Activated CD8-positive, alpha-beta memory T cell treated with anti-CD3 and anti-CD28 coated beads, Interleukin-2, amount 10 ng/mL, durations not matched to agents 7 days and 5 days (primary cell): ENCODE data around the gene CWF19L2. TPM values are rescaled to one million over a fixed set of nuclear protein-coding genes. Genes with fewer than 3 reads are reported as not detected.
A peak's percentile ranks its signal among the peaks of the same experiment; 100 is the strongest.
"Not testable (repeated sequence)": the region's sequence is repeated elsewhere in the genome, so short reads cannot be mapped to it uniquely, and the experiment has no call there.

Experiments used
- ATAC-seq: fragments of 150-1000 bp; cut with Tn5 transposase; one replicate; pipeline ENCODE4 v1.10.0; 2021; ENCODE audit warnings: moderate library complexity
- CTCF ChIA-PET: fragments of 350-600 bp; sonication (Branson Sonifier 250); formaldehyde crosslinking; loops from one replicate; lab custom pipeline; 2021; ENCODE audit warnings: antibody characterized with exemption; lab: Charles Lee
- DNase-seq: peaks from one replicate; pipeline ENCODE4 v3.0.0-alpha.2; 2020
- H3K27ac Mint-ChIP-seq: one replicate; pipeline ENCODE4 v1.8.0; 2021; ENCODE audit warnings: mild to moderate bottlenecking, mixed read lengths
- H3K27me3 Mint-ChIP-seq: one replicate; pipeline ENCODE4 v1.8.0; 2021; ENCODE audit warnings: mixed read lengths
- H3K36me3 Mint-ChIP-seq: one replicate; pipeline ENCODE4 v1.8.0; 2021; ENCODE audit warnings: mild to moderate bottlenecking, mixed read lengths
- H3K4me1 Mint-ChIP-seq: one replicate; pipeline ENCODE4 v1.8.0; 2021; ENCODE audit warnings: mixed read lengths
- H3K4me3 Mint-ChIP-seq: one replicate; pipeline ENCODE4 v1.8.0; 2021; ENCODE audit warnings: mild to moderate bottlenecking, moderate library complexity, mixed read lengths
- H3K9me3 Mint-ChIP-seq: one replicate; pipeline ENCODE4 v1.8.0; 2022; ENCODE audit warnings: low read depth, mixed read lengths
- total RNA-seq, 2 experiments: library from RNA; stranded (reverse); gene quantifications; one replicate each; pipeline ENCODE4 v1.2.3, GENCODE V29; 2021

Gene CWF19L2
- total RNA-seq, 2 experiments from 2014 or later, result 14.1 to 17.3 TPM

DNA sequence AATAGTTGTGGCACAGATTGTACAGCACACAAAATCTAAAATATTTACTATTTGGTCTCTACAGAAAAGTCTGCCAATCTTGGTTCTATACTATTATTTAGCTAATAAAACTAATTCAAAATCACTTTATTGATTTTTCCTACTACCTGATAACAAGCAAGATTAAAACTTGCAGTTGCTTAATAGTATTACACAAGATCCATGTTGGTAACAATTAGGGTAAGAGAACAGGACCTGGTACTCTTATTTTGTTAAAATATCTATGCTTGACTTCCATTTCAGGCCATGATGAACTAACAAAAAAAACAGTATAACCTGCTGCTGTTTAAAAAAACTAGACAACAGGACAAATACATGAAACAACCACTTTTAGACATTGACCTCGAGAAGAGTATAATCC is 52.4 kb downstream of the CWF19L2 start:
- Mint-ChIP-seq H3K27ac (no peak overlapping the region), H3K9me3 (no peaks in the 10 kb centered on the region), H3K4me3 (no peak overlapping the region), H3K27me3 (no peaks in the 10 kb centered on the region), H3K36me3 (peaks cover 46% of the 10 kb centered on the region), H3K4me1 (no peaks in the 10 kb centered on the region)
- CTCF ChIA-PET, result no interaction called here
- DNase-seq, result no peak
- no peak for ATAC-seq

DNA sequence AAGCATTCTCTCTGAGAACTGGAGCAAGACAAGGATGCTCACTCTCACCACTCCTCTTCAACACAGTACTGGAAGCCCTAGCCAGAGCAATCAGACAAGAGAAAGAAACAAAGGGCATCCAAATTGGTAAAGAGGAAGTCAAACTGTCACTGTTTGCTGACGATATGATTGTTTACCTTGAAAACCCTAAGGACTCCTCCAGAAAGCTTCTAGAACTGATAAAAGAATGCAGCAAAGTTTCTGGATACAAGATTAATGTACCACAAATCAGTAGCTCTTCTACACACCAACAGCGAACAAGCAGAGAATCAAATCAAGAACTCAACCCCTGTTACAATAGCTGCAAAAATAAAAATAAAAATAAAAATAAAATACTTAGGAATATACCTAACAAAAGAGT is 56.5 kb downstream of the CWF19L2 start:
- H3K4me1 Mint-ChIP-seq, ATAC-seq, DNase-seq, H3K9me3 Mint-ChIP-seq, H3K27me3 Mint-ChIP-seq, H3K4me3 Mint-ChIP-seq, CTCF ChIA-PET, H3K27ac Mint-ChIP-seq: not testable (repeated sequence)
- peaks cover 66% of the 10 kb centered on the region for H3K36me3 Mint-ChIP-seq

DNA sequence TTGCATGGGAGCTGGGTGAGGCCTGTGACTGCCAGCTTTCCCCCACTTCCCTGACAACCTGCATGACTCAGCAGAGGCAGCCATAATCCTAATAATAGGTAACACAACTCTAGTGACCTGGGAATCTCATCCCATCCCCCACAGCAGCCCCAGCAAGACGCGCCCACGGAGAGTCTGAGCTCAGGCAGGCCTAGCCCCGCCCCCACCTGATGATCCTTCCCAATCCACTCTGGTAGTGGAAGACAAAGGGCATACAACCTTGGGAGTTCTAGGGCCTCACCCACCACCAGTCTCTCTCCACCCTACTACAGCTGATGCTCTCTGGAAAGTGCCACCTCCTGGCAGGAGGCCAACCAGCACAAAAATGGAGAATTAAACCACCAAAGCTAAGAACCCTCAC is 60.3 kb downstream of the CWF19L2 start:
- H3K9me3 Mint-ChIP-seq, result peaks cover 3% of the 10 kb centered on the region
- CTCF ChIA-PET, result no interaction called here
- peaks cover 51% of the 10 kb centered on the region for H3K36me3 Mint-ChIP-seq

DNA sequence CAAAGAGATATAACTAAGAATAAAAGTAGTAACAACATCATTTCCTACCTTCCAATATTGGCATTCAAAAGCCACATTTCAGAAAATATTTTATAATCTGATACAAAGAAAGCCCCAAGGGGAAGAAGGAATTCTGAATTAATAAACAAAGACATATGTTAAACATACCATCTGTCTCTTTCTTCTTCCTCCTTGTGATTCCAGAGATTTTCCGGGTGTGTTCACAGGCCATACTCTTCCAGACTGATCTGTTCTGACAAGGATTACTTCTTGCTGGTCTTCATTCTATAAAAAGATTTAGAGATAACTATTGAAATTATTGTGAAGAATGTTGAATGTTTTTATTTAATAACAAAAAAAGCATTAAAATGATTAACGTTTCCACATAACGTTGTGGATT is 65.0 kb downstream of the CWF19L2 start:
- Mint-ChIP-seq H3K4me3 (no peak overlapping the region), H3K9me3 (no peaks in the 10 kb centered on the region), H3K27me3 (no peaks in the 10 kb centered on the region), H3K27ac (no peak overlapping the region), H3K4me1 (no peaks in the 10 kb centered on the region), H3K36me3 (peaks cover 37% of the 10 kb centered on the region)
- ATAC-seq, result no peak
- CTCF ChIA-PET, result no interaction called here
- DNase-seq, result no peak

More for the DNA sequence above, 60.3 kb downstream of the CWF19L2 start:
- ATAC-seq (no peak), DNase-seq (no peak)
- Mint-ChIP-seq H3K4me1 (no peaks in the 10 kb centered on the region), H3K4me3 (no peak overlapping the region), H3K27me3 (no peaks in the 10 kb centered on the region), H3K27ac (no peak overlapping the region)

DNA sequence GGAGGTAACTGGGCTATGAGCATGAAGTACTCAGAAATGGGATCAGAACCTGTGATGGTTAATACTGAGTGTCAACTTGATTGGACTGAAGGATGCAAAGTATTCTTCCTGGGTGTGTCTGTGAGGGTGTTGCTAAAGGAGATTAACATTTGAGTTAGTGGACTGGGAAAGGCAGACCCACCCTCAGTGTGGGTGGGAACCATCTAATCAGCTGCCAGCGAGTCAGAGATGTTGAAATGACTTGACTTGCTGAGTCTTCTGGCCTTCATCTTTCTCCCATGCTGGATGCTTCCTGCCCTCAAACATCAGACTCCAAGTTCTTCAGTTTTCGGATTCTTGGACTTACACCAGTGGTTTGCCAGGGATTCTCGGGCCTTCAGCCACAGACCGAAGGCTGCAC is 66.9 kb downstream of the CWF19L2 start:
- H3K36me3 Mint-ChIP-seq, result peaks cover 32% of the 10 kb centered on the region
- H3K27me3 Mint-ChIP-seq, H3K4me1 Mint-ChIP-seq, H3K27ac Mint-ChIP-seq, ATAC-seq, CTCF ChIA-PET, H3K4me3 Mint-ChIP-seq, DNase-seq, H3K9me3 Mint-ChIP-seq: not testable (repeated sequence)

DNA sequence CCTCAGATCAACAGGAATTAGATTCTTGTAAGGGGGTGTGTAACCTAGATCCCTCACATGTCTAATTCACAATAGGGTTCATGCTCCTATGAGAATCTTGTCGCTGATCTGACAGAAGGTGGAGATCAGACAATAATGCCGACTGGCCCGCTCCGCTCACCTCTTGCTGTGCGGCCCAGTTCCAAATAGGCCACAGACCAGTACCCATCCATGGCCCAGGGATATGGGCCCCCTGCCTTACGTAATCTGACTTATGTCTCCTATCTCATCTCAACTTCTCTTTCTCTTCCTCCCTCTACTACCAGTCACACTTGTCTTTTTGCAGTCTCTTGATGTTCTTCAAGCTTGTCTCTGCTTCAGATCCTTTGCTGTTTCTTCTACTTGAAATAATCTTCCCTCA is 70.0 kb downstream of the CWF19L2 start:
- Mint-ChIP-seq H3K9me3 (no peaks in the 10 kb centered on the region), H3K27ac (no peak overlapping the region), H3K27me3 (no peaks in the 10 kb centered on the region), H3K36me3 (peaks cover 33% of the 10 kb centered on the region), H3K4me3 (no peak overlapping the region), H3K4me1 (peaks cover 6% of the 10 kb centered on the region)
- no peak for DNase-seq
- CTCF ChIA-PET, result no interaction called here
- no peak for ATAC-seq

DNA sequence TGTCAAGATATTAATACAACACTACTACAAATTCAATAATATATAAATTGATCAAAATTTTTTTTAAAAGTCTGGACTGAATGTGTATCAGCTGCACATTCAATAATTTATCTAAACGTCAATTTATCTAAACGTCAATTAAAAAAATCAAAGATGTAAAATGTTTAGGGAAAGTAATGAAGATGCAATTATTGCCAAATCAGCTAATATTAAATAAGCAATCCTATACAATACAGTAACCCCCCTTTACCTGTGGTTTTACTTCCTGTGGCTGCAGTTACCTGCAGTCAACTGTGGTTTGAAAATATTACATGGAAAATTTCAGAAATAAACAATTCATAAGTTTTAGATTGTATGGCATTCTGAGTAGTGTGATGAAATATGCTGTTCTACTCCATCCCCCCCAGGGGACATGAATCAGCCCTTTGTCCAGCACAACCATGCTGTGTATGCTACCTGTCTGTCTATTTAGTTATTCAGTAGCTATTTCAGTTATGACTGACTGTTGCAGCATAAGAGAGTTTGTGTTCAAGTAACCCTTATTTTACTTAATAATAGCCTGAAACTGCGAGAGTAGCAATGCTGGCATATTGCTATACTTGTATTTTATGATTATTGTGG is 72.2 kb downstream of the CWF19L2 start:
- no peaks in the 10 kb centered on the region for H3K27me3 Mint-ChIP-seq
- ATAC-seq (no peak), DNase-seq (no peak)
- no peak overlapping the region for H3K4me3 Mint-ChIP-seq
- peaks cover 21% of the 10 kb centered on the region for H3K36me3 Mint-ChIP-seq
- no peak overlapping the region for H3K27ac Mint-ChIP-seq
- H3K9me3 Mint-ChIP-seq, result no peaks in the 10 kb centered on the region
- CTCF ChIA-PET, result interaction anchor here (0.6 kb wide), 1 partner anchor 464 kb away, joined by 3 read pairs; no protein-coding TSS in a partner anchor
- peaks cover 6% of the 10 kb centered on the region for H3K4me1 Mint-ChIP-seq

DNA sequence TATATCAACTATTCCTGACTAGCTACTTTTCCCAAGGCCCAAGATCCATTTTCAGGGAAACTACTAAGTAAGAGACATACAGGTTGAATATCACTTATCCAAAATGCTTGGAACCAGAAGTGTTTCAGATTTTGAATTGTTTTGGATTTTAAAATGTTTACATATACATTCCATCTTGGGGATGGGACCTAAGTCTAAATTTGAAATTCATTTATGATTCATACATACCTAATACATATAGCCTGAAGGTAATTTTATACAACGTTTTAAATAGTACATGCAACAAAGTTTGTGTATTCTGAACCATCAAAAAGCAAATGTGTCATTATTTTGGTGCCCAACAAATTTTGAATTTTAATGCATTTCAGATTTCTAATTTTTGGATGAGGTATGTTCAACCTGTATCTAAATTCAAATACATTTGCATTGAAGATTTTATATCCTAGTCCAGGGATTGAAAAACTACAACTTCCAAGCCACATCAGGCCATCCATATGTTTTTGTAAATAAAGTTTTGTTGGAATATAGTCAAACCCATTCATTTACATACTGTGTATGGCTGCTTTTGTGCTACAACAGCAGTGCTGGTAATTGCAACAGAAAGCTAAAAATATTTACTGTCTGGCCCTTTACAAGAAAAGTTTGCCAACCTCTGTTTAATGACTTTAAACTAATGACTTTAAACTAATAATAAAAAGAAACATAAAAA is 73.3 kb downstream of the CWF19L2 start:
- no peaks in the 10 kb centered on the region for H3K27me3 Mint-ChIP-seq
- H3K9me3 Mint-ChIP-seq, result no peaks in the 10 kb centered on the region
- no peak overlapping the region for H3K27ac Mint-ChIP-seq
- ATAC-seq (no peak), DNase-seq (no peak)
- CTCF ChIA-PET, result interaction anchor here (0.5 kb wide), 1 partner anchor 57 kb away, joined by 4 read pairs; no protein-coding TSS in a partner anchor
- H3K4me3 Mint-ChIP-seq, result no peak overlapping the region
- peaks cover 15% of the 10 kb centered on the region for H3K36me3 Mint-ChIP-seq
- peaks cover 6% of the 10 kb centered on the region for H3K4me1 Mint-ChIP-seq

DNA sequence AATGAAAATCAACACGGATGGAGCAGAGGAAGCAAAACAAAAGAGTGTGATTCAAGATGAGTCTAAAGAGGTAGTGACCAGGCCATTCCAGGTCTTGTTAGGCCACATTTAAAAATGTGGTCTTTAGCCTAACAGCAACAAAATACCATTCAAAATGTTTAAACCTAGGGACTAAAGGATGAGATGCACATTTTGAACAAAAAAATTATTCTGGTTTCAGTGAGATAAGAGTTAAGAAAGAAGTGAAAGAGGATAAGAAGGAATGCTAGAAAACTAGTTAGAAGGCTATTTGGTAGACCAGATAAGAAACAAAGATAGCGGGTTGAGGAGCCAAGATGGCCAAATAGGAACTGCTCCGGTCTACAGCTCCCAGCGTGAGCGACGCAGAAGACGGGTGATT is 85.2 kb downstream of the CWF19L2 start:
- Mint-ChIP-seq H3K27ac (no peak overlapping the region), H3K36me3 (peaks cover 12% of the 10 kb centered on the region), H3K9me3 (peaks cover 4% of the 10 kb centered on the region), H3K4me3 (no peak overlapping the region), H3K4me1 (no peaks in the 10 kb centered on the region), H3K27me3 (no peaks in the 10 kb centered on the region)
- no peak for ATAC-seq
- CTCF ChIA-PET, result no interaction called here
- no peak for DNase-seq

DNA sequence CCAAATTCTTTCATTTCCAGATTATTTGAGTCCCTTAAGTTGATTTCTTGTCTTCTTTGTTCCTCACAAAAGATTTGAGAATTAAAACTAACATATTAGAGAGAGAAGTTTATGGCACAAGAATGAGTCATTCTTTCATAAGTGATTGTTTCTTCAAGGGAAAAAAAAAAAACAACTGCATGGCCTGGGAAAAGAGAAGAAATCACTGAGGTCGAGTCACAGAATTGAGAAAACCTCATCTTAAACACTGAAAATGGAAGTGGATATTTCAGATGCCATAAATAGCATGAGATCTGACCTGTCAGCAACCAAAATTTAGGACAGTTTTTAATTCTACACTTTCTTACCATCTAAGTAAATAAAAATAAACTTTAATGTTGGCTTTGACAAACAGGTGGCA is 87.2 kb downstream of the CWF19L2 start:
- no peak overlapping the region for H3K27ac Mint-ChIP-seq
- H3K36me3 Mint-ChIP-seq, result peaks cover 12% of the 10 kb centered on the region
- no peak for DNase-seq
- H3K27me3 Mint-ChIP-seq, result no peaks in the 10 kb centered on the region
- ATAC-seq, result no peak
- CTCF ChIA-PET, result no interaction called here
- no peaks in the 10 kb centered on the region for H3K4me1 Mint-ChIP-seq
- no peak overlapping the region for H3K4me3 Mint-ChIP-seq
- H3K9me3 Mint-ChIP-seq, result peaks cover 4% of the 10 kb centered on the region

DNA sequence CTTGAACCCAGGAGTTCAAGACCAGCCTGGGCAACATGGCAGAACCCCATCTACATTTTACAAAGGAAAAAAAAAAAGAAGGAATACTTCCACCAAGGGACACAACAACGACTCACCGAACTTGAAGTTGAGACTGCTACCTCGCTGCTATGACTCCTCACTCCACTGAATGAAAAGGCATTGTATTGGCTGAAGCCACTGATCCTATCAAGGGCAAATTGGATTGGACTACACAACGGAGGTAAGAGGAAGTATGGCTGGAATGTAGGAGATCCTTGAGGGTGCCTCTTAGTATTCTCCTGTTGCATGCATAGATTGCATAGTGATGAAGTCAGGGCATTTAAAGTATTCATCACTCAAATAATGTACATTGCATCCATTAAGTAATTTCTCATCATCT is 97.9 kb downstream of the CWF19L2 start:
- peaks cover 20% of the 10 kb centered on the region for H3K36me3 Mint-ChIP-seq
- DNase-seq, result no peak
- H3K27ac Mint-ChIP-seq, result no peak overlapping the region
- no peak overlapping the region for H3K4me3 Mint-ChIP-seq
- H3K4me1 Mint-ChIP-seq, result peaks cover 2% of the 10 kb centered on the region
- CTCF ChIA-PET, result no interaction called here
- ATAC-seq, result no peak
- H3K27me3 Mint-ChIP-seq, result no peaks in the 10 kb centered on the region
- H3K9me3 Mint-ChIP-seq, result peaks cover 4% of the 10 kb centered on the region

DNA sequence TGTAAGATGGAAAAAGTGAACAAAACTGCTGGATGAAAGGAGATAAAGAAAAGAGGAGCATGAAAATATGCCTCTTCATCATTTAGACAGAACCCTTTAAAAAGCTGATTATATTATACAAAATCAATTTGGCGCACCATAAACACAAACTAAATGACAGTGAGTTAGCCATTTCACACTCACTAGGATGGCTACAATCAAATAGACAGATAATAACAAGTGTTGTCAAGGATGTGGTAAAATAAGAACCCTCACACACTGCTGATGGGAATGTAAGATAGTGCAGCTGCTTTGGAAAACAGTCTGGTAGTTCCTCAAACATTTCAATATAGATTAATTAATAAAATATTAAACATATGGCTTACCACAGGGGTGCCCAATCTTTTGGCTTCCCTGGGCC is 99.7 kb downstream of the CWF19L2 start:
- no peak overlapping the region for H3K4me3 Mint-ChIP-seq
- peaks cover 4% of the 10 kb centered on the region for H3K9me3 Mint-ChIP-seq
- CTCF ChIA-PET, result no interaction called here
- H3K36me3 Mint-ChIP-seq, result peaks cover 20% of the 10 kb centered on the region
- ATAC-seq (no peak), DNase-seq (no peak)
- H3K27ac Mint-ChIP-seq, result no peak overlapping the region
- peaks cover 2% of the 10 kb centered on the region for H3K4me1 Mint-ChIP-seq
- H3K27me3 Mint-ChIP-seq, result no peaks in the 10 kb centered on the region

DNA sequence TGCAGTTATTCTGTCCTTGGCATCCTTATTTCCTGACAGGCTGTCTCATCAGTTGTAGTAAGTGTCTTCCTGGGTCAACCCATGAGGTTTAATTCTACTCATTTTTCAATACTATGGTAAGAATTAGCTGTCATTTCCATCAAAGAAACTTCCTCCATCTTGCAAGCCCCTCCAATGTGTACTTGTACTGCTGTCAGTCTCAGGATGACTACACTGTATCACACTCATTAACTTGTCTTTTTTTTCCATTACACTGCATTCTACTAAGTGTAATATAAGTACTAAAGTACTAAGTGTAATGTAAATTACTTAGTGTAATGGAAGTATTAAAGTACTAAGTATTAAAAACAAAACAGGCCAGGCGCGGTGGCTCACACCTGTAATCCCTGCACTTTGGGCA is 102.8 kb downstream of the CWF19L2 start:
- Mint-ChIP-seq H3K9me3 (peaks cover 2% of the 10 kb centered on the region), H3K36me3 (peaks cover 22% of the 10 kb centered on the region), H3K27ac (no peak overlapping the region), H3K27me3 (no peaks in the 10 kb centered on the region), H3K4me3 (no peak overlapping the region), H3K4me1 (peaks cover 4% of the 10 kb centered on the region)
- no peak for DNase-seq
- ATAC-seq, result no peak
- CTCF ChIA-PET, result no interaction called here

DNA sequence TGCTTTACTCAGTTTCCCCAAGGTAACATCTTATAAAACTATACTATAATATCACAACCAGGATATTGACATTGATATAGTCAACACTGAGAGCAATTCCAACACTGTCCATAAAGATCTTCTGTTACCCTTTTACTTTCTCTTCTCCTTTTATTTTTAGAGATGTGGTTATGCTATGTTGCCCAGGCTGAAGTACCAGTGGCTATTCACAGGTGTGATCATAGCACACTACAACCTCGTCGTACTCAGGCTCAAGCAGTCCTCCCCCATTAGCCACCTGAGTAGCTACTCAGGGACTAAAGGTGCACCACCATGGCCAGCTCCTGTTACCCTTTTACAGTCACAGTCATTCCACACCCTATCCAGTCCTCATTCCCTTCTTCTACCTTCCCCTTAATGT is 119.7 kb downstream of the CWF19L2 start:
- DNase-seq (no peak), ATAC-seq (peak; percentile 12)
- peaks cover 8% of the 10 kb centered on the region for H3K36me3 Mint-ChIP-seq

More for the DNA sequence above, 119.7 kb downstream of the CWF19L2 start:
- H3K9me3 Mint-ChIP-seq, result no peaks in the 10 kb centered on the region
- H3K27ac Mint-ChIP-seq, result no peak overlapping the region
- H3K4me1 Mint-ChIP-seq, result no peaks in the 10 kb centered on the region
- CTCF ChIA-PET, result no interaction called here
- no peak overlapping the region for H3K4me3 Mint-ChIP-seq
- no peaks in the 10 kb centered on the region for H3K27me3 Mint-ChIP-seq
